Panc1 (cell line): ENCODE results near the gene NOXA1. TPM values are rescaled to one million over a fixed set of nuclear protein-coding genes. Genes with fewer than 3 reads are reported as not detected.

Source experiments
- ATAC-seq: fragments of 200-7000 bp; cut with Tn5 transposase; 2 replicates; pipeline ENCODE4 v1.9.1; 2020; ENCODE audit warnings: mild to moderate bottlenecking, moderate library complexity
- BruUV-seq: library from RNA; stranded (reverse); fragments of 400-500 nt; replicated peaks from 2 replicates; lab custom pipeline; 2021; lab: Mats Ljungman, UMichigan
- CTCF ChIA-PET: fragments of 300-600 bp; sonication (Branson Sonifier 250); formaldehyde crosslinking; loops from one replicate; lab custom pipeline; 2022; ENCODE audit warnings: antibody characterized with exemption; lab: Charles Lee
- POLR2A ChIA-PET: fragments of 300-600 bp; sonication (Branson Sonifier 250); formaldehyde crosslinking; loops from one replicate; lab custom pipeline; 2022; ENCODE audit warnings: antibody characterized with exemption; lab: Charles Lee
- DNase-seq: peaks from one replicate; pipeline ENCODE4 v3.0.0-alpha.2; 2010; ENCODE audit warnings: low read depth, low spot score
- H3K27ac ChIP-seq: 2 replicates; pipeline ENCODE4 v1.5.1; 2011; ENCODE audit warnings: mild to moderate bottlenecking, low read length, inconsistent platforms
- H3K27me3 ChIP-seq: fragments of 200-500 bp; sonication (Bioruptor generic); 2 replicates; pipeline ENCODE4 v1.6.0; 2014; ENCODE audit warnings: low read length, inconsistent platforms; ENCODE audit not compliant: control insufficient read depth, insufficient read depth
- H3K36me3 ChIP-seq: fragments of 200-500 bp; sonication (Bioruptor generic); 2 replicates; pipeline ENCODE4 v1.5.1; 2014; ENCODE audit warnings: inconsistent platforms, mild to moderate bottlenecking, low read length, moderate library complexity; ENCODE audit not compliant: control insufficient read depth, insufficient read depth
- H3K4me1 ChIP-seq: 2 replicates; pipeline ENCODE4 v1.5.1; 2011; ENCODE audit warnings: inconsistent platforms, mild to moderate bottlenecking, low read length, moderate library complexity; ENCODE audit not compliant: control insufficient read depth, insufficient read depth
- H3K4me3 ChIP-seq, 2 experiments: 2 replicates each; pipeline ENCODE4 v1.5.1; 2011 to 2012; ENCODE audit warnings: low read depth in 2 of 2, low read length in 2 of 2, mild to moderate bottlenecking in 2 of 2, inconsistent platforms in 1 of 2, moderate library complexity in 1 of 2
- H3K9me3 ChIP-seq: fragments of 200-500 bp; sonication (Bioruptor generic); 2 replicates; pipeline ENCODE4 v1.5.1; 2014; ENCODE audit warnings: low read depth, mild to moderate bottlenecking, inconsistent platforms, low read length, moderate library complexity; ENCODE audit not compliant: control insufficient read depth, insufficient read depth
- POLR2AphosphoS5 ChIP-seq: IDR thresholded peaks from 2 replicates; pipeline ENCODE4 v1.6.1; 2012; ENCODE audit warnings: mild to moderate bottlenecking, low read depth, low read length, moderate library complexity
- SIN3A ChIP-seq: IDR thresholded peaks from 2 replicates; pipeline ENCODE4 v1.6.1; 2012; ENCODE audit warnings: low read depth, mild to moderate bottlenecking, low read length, moderate library complexity, borderline replicate concordance; ENCODE audit not compliant: insufficient read depth
- TCF7L2 ChIP-seq: IDR thresholded peaks from 2 replicates; pipeline ENCODE4 v1.6.1; 2011; ENCODE audit warnings: mild to moderate bottlenecking, low read depth, low read length, inconsistent platforms
- in situ Hi-C: cut with HindIII; loops from 2 replicates; pipeline ENCODE4 v1.10.0; 2016; ENCODE audit warnings: low sequenced_read_pairs, low pct_unique_long_range_greater_than_20kb
- intact Hi-C: fragments of 100-400 bp; cut with micrococcal nuclease; formaldehyde crosslinking; loops from one replicate; pipeline ENCODE4 v1.10.0; 2022; ENCODE audit not compliant: unreplicated experiment
- total RNA-seq: library from RNA; stranded (reverse); gene quantifications from one replicate; pipeline ENCODE4 v1.2.1, GENCODE V29; 2021; ENCODE audit not compliant: unreplicated experiment
- TF ChIP-seq, protein P1 (sequence below), 2 experiments: IDR thresholded peaks; 2 replicates each; pipeline ENCODE4 v1.6.1; 2011 to 2012; ENCODE audit warnings: low read depth in 2 of 2, control low read depth in 1 of 2, low read length in 1 of 2, mild to moderate bottlenecking in 1 of 2, moderate library complexity in 1 of 2; ENCODE audit not compliant: insufficient read depth in 1 of 2
- TF ChIP-seq, protein P2 (sequence below): fragments of 450-650 bp; IDR thresholded peaks from 2 replicates; pipeline ENCODE4 v1.5.1; 2017; ENCODE audit warnings: mild to moderate bottlenecking

The NOXA1 gene
- total RNA-seq, 1 experiment from 2014 or later, result 3.7 TPM

DNA sequence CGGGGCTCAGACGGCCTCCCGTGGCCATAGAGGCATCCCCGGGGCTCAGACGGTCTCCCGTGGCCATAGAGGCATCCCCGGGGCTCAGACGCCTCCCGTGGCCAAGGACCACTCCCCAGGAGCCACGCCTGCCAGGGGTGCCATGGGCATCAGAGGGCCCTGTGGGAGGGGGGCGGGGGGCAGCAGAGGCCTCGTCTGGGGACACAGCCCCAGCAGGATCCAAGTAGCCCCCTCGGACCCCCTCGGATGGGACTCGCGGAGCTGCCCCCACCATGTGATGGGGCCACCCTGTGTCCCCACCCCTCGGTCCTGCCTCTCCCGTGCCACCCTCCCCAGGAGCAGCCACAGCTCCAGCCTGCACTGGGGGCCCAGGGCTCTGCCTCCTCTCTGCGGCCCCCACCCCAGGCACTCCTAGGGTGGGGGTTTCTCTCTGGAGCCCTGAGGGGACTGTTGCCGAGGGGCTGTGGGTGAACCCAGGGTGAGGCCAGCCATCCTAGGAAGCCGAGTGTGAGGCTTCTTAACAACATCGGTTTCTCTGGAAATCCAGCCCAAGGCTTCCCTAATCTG lies 15.5 kb downstream of the NOXA1 start:
- Histone ChIP-seq H3K27ac (no peak overlapping the region), H3K27me3 (no peaks in the 10 kb centered on the region), H3K36me3 (no peaks in the 10 kb centered on the region), H3K4me1 (peaks cover 6% of the 10 kb centered on the region), H3K9me3 (no peaks in the 10 kb centered on the region), H3K4me3 (no peak overlapping the region)
- DNase-seq (no peak), ATAC-seq (no peak)
- no TSS peak for BruUV-seq
- TF ChIP-seq TCF7L2 (no peak), POLR2AphosphoS5 (no peak), SIN3A (no peak)
- TF ChIP-seq, protein P1, sequence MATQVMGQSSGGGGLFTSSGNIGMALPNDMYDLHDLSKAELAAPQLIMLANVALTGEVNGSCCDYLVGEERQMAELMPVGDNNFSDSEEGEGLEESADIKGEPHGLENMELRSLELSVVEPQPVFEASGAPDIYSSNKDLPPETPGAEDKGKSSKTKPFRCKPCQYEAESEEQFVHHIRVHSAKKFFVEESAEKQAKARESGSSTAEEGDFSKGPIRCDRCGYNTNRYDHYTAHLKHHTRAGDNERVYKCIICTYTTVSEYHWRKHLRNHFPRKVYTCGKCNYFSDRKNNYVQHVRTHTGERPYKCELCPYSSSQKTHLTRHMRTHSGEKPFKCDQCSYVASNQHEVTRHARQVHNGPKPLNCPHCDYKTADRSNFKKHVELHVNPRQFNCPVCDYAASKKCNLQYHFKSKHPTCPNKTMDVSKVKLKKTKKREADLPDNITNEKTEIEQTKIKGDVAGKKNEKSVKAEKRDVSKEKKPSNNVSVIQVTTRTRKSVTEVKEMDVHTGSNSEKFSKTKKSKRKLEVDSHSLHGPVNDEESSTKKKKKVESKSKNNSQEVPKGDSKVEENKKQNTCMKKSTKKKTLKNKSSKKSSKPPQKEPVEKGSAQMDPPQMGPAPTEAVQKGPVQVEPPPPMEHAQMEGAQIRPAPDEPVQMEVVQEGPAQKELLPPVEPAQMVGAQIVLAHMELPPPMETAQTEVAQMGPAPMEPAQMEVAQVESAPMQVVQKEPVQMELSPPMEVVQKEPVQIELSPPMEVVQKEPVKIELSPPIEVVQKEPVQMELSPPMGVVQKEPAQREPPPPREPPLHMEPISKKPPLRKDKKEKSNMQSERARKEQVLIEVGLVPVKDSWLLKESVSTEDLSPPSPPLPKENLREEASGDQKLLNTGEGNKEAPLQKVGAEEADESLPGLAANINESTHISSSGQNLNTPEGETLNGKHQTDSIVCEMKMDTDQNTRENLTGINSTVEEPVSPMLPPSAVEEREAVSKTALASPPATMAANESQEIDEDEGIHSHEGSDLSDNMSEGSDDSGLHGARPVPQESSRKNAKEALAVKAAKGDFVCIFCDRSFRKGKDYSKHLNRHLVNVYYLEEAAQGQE (IDR thresholded peaks at IDR 0.05; ENCODE audit: insufficient read depth in 1 of 2, low read depth in 2 of 2, low read length in 1 of 2), result no peak
- TF ChIP-seq, protein P2, sequence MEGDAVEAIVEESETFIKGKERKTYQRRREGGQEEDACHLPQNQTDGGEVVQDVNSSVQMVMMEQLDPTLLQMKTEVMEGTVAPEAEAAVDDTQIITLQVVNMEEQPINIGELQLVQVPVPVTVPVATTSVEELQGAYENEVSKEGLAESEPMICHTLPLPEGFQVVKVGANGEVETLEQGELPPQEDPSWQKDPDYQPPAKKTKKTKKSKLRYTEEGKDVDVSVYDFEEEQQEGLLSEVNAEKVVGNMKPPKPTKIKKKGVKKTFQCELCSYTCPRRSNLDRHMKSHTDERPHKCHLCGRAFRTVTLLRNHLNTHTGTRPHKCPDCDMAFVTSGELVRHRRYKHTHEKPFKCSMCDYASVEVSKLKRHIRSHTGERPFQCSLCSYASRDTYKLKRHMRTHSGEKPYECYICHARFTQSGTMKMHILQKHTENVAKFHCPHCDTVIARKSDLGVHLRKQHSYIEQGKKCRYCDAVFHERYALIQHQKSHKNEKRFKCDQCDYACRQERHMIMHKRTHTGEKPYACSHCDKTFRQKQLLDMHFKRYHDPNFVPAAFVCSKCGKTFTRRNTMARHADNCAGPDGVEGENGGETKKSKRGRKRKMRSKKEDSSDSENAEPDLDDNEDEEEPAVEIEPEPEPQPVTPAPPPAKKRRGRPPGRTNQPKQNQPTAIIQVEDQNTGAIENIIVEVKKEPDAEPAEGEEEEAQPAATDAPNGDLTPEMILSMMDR, result no peak
- intact Hi-C loops, result no loop called here
- in situ Hi-C loops, result no loop called here
- POLR2A ChIA-PET, result no interaction called here
- CTCF ChIA-PET, result no interaction called here

DNA sequence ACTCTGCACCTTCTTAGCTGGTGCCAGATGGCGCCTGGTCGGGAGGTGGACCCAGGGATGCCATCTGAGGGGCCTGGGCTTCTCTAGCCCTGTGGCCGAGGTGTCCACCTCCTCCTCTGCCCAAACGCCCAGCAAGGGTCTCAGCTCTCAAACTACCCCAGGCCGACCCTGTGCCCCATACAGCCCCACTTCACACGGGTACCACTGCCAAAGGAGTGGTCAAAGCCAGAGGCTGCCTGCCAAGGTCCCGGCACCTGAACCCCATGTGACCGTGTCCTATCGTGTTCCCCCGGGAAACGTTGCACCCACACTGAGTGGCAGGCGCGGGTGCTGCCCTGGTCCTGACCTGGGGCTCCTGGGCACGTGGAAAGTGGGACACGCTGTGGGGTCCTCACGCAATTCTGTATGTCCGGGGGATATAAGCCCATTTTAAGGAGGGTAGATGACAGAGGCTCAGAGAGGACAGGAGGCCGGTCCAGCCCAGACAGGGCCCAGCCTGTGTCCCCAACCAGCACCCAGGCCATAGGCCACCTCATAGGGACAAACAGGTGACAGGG lies 16.0 kb downstream of the NOXA1 start:
- Histone ChIP-seq H3K9me3 (no peaks in the 10 kb centered on the region), H3K4me1 (peaks cover 6% of the 10 kb centered on the region), H3K27me3 (no peaks in the 10 kb centered on the region), H3K4me3 (no peak overlapping the region), H3K36me3 (no peaks in the 10 kb centered on the region), H3K27ac (no peak overlapping the region)
- POLR2A ChIA-PET, result no interaction called here
- no peak for ATAC-seq
- BruUV-seq, result no TSS peak
- in situ Hi-C loops, result no loop called here
- CTCF ChIA-PET, result no interaction called here
- TF ChIP-seq, protein P1 (IDR thresholded peaks at IDR 0.05; ENCODE audit: insufficient read depth in 1 of 2, low read depth in 2 of 2, low read length in 1 of 2), result no peak
- no peak for TF ChIP-seq SIN3A
- no peak for TF ChIP-seq TCF7L2
- TF ChIP-seq POLR2AphosphoS5, result no peak
- TF ChIP-seq, protein P2, result no peak
- intact Hi-C loops, result no loop called here
- no peak for DNase-seq
